DMS79 treated with DMSO at 0.1 percent for 48 hours (cell line): Measurements from ENCODE around the gene DISC1.
A peak's percentile ranks its signal among the peaks of the same experiment; 100 is the strongest.
"Not testable (repeated sequence)": the region's sequence is repeated elsewhere in the genome, so short reads cannot be mapped to it uniquely, and the experiment has no call there.

ENCODE experiments used
- DNase-seq: peaks from one replicate; lab custom pipeline; 2025; lab: John Stamatoyannopoulos, UW

DISC1 gene

DNA sequence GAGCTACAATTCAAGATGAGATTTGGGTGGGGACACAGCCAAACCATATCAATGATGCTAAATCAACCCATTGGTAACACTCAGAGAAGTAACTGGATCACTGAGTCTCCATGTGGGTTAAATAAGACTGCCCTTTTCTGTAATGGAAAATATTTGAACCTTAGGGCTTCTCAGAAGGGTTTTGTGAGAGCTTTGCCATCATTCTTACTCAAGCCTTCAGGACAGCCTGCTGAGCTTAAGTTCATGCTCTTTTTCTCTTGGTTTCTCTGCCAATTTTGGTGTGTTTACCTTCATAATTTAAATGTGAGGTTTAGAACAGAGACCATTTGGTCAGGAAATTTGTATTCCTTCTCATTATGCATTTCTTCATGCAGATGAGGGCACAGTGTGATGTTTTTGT lies 74.7 kb downstream of the DISC1 start:
- DNase-seq, result no peak

DNA sequence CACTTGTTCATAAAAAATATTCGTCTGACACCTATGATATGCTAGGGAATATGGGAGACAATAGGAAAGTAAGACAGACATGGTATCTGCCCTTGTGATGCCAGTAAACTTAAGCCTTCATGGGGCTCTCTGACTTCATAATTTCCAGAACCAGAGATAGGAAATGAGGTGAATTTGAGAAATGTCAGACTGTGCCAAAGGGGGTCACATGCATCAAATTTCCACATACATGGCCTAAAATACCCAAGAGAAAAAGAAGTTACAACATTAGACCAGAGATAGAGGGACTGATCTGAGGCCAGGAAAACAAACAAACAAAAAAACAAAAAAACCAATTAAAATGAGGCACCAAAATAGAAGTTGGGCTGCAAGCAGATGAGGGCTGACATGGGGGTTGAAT lies 75.7 kb downstream of the DISC1 start:
- DNase-seq, result no peak

DNA sequence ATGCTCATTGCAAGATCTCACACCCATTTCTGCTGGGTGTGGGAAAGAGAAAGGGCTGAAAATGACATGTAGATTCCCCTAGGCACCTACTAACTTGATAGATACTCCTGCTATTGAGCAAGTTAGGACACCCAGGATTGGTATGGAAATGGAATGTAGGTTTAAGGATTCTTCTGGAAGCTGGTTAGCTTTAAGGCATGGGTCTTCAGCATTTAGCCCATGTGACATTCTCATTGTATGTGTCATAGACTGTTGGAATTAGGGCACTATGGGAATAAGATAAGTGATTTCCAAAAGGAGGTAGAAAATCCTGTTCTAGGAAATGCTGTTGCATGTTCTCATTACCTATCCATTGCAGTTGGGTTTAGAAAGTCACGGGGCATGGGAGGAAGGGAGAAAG lies 76.2 kb downstream of the DISC1 start:
- DNase-seq, result no peak

DNA sequence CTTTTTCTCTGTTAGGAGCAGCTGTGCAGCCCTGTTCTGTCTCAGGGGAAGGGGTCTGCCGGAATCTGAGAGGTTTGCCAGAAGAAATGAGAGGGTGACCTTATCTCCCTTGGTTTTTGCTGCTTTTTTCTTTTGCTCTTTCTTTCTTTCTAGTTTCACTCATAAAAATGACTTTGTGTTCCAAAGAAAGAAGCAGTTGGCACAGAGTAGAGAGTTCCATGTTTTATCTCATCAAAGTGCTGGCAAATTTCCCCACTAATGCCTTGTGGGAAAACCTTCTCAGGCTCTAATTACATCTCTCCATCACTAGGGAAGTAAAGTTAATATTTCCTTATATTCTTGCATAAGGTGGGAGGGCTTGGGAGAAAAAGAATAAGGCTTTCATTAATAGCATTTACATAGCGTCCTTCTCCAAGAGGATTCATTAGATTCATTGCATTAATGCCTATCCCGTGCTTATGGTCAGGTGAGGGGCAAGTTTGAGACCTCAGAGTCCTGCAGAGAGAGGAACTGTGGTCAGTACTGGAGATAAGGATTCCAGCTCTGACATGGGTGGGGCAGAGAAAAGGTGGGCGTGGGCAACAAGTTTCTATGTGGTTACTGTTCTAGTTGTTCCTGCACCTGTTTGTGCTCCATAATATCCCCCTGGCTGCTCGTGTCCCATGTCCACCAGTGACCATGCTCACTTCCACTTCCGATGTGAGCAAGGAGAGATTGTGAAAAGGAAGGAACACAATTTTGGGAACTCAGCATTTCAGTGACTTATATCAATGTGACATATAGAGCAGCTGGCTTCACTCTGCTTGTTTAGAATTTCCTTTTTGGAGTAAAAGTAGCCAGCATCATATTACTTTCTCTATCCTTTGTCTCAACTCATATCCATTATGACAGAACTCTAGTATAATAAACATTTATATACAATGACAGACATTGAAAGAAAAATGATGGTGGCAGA lies 79.5 kb downstream of the DISC1 start:
- DNase-seq, result no peak

DNA sequence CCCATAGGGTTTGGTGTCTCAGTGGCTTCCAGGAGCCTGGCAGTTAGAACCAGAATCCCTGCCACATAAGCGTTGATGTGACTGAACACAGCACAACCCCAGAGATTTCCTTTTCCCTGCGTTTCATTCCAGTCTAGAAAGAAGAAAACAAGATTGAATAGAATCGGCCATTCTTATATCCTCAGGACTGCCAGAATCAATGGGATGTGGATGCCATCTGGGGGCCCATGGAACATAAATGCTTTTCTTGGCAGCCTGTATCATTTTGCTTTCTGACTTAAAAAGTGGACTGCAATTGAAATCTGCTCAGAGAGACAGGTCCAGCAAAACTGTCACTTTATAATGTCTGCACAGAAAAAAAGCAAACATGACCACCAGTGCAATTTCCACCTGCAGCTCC lies 80.3 kb downstream of the DISC1 start:
- no peak for DNase-seq

DNA sequence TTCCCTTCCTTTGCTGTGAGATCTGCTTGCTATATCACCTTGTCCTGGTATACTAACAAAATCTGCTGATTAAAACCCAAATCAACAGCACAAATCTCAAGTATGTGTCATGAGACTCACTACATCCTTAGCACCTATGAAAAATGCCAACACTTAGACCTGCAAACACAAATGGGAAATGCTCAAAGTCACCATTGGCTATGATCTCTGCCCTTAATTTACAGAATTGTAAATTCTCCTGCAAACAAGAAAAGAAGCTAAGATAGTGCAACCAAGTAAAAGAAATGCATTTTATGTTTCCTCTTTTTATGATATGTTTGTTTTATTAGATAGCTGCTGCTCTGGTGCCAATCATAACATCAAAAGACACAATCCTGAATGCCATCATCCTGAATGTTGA lies 80.8 kb downstream of the DISC1 start:
- DNase-seq, result no peak

DNA sequence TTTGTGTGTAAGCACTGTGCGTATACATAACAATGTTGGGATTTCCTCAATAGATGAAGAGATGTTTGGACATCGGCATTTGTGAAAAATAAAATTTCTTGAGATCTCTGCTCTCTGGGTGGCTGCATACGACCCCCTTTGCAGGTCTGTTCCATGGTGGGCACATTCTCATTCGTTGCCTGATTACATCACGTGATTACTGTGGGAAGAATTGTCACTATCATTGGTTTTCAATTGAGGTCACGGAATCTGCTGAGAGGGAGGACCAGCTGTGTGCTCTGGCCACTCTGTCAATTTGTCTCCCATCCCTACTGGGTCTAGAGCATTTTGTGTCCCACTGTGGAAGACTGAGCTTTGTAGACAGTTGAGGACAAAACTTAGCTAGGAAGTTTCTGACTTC lies 81.8 kb downstream of the DISC1 start:
- no peak for DNase-seq

DNA sequence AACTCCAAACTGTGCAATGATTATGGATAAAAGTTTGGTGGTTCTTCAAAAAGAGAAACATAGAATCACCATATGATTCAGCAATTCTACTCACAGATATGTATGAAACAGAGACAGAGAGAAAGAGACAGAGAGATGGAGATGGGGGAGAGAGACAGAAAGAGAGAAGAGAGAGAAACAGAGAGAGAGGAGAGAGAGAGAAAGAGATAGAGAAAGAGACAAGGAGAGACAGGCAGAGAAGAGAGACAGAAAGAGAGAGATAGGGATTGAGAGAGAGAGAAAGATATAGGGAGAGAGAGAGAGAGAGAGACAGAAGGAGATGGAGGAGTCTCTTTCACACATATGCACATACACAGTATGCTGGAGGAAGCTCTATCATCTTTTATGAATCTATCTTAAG lies 87.8 kb downstream of the DISC1 start:
- DNase-seq, result no peak

DNA sequence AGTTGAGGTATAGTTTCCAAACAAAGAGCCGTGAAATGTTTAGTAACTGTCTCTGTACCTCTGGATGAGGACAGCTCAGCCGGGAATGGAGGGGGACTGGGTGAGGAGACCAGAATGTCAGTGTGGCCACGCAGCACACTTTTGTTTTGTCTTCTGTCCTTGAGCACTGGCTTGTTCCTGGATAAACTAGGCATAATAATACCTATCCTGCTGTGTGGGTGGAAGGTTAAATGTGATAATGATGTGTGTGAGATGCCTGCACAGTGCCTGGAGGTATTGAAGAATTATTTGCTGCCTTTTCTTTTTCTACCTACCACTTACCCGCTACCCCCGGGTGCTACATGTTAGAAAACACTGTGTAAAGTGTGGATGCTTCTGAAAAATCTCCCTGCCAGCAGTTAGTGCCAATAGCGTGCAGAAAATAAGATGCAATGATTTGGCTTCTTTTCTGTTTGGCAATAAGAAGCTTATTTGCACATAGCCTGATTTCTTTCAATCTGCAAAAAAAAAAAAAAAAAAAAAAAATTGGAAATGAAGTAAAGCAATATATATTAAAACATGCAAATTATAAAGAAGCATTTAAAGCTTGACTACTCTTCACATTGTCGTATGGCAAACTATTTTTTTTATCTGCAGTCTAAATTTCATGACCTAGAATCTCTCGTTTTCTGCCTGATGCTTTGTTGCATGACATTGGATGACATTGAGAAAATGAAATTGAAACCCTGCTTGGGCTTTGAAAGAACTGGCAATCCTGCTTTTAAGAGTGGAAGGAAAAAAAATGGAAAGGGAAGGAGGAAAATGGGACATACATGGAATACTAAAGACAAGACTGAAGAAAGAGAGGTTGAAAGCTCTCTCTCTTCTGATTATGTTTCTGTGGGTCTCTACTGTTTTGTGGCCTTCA lies 89.5 kb downstream of the DISC1 start:
- DNase-seq, result no peak

DNA sequence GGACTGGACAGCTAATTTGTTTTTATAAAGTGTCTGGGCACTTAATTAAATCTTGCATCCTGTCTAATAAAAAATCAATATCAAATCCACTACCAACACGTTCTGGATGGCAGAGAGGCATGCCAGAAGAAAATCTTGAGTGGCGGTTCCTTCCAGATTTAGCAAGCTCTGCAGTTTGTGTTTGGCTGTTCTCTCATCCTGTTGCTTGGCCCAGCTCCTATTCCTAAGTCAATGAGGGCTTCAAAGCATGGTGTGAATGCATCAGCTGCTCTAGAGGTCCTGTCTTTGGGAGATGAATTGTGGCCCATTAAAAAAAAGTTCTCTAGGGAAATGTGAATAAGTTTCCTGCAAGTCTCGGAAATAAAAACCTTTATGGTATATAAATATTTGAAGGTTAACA lies 90.3 kb downstream of the DISC1 start:
- DNase-seq, result no peak

DNA sequence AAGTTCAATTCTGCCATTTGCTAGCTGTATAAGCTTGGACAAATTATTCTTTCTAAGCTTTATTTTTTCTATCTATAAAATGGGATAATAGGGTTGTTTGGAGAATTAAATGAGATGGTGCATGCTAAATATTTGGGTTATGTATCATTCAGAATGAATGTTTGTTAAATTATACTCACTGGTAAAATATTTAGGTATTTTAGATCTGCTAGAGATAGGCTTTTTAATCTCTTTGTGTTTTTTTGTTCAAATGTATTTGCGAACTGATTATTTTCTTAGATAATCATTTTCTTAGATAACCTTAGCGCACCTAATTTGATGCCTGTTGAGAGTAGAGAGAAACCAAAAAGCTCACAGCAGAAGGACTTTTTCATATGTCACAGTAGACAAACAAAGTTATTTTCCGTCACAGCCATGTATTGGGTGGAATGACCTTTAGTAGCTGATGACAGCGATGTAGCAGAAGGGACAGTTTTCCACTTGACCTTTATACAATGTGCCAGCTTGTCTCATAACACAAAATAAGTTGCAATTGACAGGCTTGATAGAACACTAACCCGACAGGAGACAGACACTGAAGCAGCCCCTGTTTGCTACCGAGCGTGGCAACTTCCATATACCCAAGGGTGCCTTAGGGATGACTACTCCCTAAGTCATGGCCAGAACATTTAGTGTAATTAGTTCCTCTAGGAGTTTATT lies 93.0 kb downstream of the DISC1 start:
- DNase-seq, result no peak

DNA sequence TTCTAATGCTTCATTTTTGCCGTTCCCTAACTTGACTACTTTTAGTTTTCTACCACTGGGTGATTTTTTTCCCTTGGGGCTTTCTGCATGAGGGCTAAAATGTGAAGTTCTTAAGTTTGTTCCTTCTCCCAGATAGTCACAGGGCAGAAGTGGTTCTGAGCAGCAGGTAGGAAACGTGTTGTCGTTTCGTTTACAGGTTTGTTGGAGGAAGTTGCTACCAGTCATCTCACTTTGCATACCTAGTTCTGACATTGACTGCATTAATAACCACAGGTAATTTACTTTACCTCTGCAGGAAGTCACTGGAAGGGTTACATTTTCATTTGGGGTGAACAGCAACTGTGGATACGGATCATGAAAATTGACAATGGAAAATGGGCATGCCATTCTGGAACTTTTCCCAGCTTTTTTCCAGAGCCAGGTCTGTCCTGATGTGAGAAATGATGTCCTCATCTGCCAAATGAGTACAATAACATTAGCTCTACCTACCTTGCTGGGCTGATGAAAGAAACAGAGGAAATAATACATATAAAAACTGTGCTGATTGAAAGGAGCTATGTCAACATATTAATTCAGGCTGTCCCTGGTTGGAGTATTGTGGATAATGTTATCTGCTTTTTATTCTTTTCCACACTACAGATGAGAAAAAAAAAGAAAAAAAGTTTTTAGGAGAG lies 94.2 kb downstream of the DISC1 start:
- peak; percentile 85 for DNase-seq

DNA sequence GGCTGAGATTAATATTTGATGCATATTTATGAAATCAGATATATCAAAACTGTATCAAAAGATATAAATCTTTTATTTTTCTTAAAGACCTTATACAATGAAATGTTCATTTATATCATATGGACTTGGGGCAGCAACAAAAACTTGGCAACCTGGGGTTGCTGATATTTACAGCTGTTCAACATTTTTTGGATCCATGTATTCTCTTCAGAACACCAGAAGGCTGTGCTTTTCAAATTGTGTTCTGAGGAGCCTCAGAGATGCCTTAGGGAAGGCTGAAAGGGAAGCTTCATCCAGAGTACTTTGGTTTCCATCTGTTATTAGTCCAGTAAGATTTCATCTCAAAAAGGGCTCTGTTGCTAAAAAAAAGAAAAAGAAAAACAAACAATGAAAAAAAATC lies 94.8 kb downstream of the DISC1 start:
- DNase-seq, result no peak

DNA sequence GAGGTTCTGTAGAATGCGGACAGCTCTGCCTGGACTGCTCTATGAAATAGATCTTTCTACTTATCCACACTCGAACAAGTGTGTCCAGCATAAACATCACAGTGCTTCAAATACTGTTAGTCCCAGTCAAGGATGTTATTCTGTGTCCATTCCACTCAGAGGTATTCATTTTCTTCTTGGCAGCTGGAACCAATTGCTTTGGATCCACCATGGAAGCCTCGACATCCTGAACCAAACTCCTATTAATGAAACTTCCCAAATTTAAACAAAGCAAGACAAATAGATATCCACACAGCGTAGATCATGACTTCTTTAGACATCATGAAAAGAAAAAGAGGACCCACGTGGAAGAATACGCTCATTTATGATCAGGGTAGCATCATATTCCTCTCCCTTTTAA lies 95.8 kb downstream of the DISC1 start:
- DNase-seq, result no peak

DNA sequence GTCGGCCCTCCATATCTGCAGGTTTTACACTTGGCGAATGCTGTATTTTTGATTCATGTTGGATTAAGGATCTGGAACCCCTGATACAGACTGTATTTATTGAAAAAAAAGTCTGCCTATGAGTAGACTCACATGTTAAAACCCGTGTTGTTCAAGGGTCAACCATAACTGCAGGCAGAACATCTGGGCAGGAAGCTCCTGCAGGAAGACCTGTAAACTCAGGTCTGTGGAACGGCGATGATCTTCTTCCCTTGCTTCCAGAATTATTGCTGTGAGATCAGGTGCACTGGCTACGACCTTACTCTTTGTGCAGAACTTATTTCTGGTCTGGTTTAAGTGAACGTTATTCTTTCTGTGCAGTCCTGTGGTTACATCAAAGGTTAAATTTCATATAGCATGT lies 96.6 kb downstream of the DISC1 start:
- DNase-seq, result no peak

DNA sequence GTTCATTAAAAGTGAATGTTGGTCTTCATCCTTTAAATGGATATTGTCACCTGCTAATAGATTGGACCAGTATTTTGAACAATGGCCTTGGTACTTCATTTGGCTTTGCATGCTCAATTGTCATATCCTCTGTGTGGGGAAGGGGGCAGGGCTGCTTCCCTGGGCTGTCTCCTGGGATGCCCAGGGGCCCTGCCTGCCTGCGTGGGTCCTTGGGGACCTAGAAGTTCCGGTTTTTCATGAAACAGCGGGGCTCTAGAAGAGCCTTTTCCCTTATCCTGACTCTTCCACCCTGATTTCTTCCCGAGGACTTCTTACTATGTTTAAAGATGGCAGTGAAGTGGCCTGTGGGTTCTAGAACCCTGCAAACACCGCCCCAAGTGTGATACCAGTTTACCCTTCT lies 97.5 kb downstream of the DISC1 start:
- no peak for DNase-seq

DNA sequence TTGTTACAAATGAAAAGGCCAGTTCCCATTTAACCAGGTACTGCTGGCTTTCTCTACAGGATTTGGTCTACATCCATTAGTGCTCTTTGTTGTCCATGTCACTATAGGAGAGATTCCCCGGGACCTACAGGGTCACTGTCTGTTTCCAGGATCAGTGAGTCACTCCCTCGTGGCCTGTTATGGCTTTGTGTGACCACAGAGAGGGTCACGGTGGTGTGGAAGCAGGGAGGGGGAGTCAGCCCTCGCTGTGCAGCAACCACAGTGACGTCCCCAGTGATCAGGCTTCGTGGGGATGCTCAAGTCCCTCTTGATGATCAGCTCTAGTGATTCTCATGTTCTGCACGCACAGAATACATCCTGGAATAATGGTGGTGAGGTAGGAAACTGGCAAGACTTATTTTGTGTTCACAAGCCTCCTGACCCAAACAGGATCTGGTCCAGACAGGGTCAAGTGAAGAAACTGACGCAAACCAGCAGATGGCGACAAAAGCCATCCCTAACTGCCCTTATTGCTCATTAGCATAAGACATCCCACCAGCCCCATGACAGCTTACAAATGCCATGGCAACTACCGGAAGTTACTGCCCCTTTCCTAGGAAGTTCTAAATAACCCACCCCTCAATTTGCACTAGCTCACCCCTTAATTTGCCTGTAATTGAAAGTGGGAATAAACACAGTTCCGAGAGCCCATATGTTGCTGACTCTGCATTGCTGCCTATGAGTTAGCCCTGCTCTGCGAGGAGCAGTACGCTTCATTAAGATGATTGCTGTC lies 98.5 kb downstream of the DISC1 start:
- DNase-seq, result no peak

DNA sequence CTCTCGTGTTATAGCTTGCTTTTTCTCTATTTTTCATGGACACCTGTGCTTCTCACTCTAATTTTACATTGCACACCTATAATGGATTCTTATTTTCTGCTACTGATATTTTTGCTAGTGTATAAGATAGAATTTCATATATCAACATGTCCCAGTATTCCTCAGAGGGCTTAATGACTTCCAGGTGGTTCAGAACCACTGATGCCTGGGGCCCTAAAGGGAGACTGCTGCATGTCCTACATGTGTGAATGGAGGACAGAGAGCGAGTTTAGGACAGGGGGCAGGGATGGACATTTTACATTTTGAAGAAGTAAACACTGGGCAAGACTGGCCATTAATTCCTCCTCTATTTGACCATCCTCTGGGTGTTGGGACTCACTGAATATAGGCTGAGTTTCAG lies 100.6 kb downstream of the DISC1 start:
- no peak for DNase-seq

DNA sequence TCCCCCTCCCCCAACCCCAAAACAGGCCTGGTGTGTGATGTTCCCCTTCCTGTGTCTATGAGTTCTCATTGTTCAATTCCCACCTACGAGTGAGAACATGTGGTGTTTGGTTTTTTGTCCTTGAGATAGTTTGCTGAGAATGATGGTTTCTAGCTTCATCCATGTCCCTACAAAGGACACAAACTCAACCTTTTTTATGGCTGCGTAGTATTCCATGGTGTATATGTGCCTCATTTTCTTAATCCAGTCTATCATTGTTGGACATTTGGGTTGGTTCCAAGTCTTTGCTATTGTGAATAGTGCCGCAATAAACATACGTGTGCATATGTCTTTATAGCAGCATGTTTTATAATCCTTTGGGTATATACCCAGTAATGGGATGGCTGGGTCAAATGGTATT lies 102.4 kb downstream of the DISC1 start:
- DNase-seq, result not testable (repeated sequence)

DNA sequence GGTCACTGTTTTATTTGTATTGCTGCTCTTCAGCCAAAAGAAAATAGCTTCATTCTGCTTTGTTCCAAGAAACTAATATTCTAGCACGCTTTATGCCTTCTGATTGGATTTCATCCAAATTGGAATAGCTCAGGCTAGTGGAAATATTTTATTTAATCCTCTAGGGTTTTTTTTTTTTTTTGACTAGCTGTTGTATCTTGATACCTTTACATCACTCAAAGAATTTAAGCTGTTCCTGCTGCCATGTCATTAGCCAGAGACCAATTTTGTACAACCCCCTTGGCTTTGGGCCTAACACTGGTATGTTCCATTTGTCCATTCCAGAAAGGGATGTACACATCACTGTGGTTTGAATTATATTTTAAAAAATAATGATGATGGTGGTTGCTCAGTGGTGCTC lies 103.0 kb downstream of the DISC1 start:
- no peak for DNase-seq

DNA sequence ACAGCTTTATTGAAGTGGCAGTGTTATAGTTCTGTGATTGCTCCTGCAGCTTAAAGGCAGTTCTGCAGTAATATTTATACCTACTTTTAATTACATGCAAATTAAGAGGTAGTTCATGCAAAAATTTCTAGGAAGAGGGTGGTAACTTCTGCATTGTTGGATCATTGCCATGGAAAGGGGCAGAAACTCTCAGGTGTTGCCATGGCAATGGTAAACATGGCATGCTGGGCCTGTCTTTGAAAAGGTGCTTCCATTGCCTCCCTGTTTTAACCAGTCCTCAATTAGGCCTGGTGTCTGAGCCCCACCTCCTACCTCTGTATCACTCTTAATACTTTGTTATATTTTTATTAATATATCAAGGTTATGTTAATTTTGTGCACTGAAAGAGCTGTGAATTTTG lies 104.7 kb downstream of the DISC1 start:
- DNase-seq, result no peak
